ENCODE results near the gene GDA. TPM values are rescaled to one million over a fixed set of nuclear protein-coding genes. Genes with fewer than 3 reads are reported as not detected.

The GDA gene
- total and polyA plus RNA-seq, 2 of the 8 experiments (the other 6 are each of a cell fraction or from before 2014, with no cell fraction given) = 0.35 to 3.0 TPM

DNA sequence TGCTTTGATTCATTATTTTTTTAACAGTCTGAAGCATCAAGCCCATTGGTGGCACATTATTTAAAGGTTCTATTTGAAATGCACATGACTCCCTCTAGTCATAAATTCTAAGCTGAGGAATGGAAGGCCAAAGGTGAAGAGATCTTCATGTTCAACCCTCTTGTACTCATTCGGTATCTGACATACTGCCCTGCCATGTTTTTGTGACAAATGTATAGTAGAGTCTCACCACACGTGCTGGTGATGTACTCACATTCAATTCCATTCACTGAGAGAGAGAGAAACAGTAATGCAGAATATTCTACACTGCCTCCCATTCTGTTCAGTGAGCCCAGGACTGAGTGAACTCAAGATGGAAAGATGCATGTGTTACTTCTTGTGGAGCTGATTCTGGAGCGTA lies 98.3 kb downstream of the GDA start:
- H3K36me3 ChIP-seq (ENCODE audit: control insufficient read depth in 2 of 4, insufficient read depth in 4 of 4, low read length in 3 of 4) = no peaks in the 10 kb centered on the region
- ChIA-PET POLR2A (ENCODE audit: partially characterized antibody) (no interaction called here), CTCF (ENCODE audit: partially characterized antibody) (interaction anchor here (0.6 to 2.4 kb wide), 8 partner anchors 14 to 575 kb away, joined by 3 to 10 read pairs (median 3); no protein-coding TSS in a partner anchor)
- TF ChIP-seq HDAC2 (IDR thresholded peaks at IDR 0.05; ENCODE audit: borderline replicate concordance in 1 of 2, low read depth in 2 of 2, low read length in 2 of 2) (no peak), RAD21 (IDR thresholded peaks at IDR 0.05 in 1 of 2, conservative IDR thresholded peaks at IDR 0.05 in 1 of 2; ENCODE audit: low read depth in 2 of 2, low read length in 2 of 2) (no peak), CTBP2 (IDR thresholded peaks at IDR 0.05; ENCODE audit: borderline replicate concordance, insufficient read depth, insufficient read length, low read length) (no peak), PHF8 (conservative IDR thresholded peaks at IDR 0.05; ENCODE audit: low read depth, low read length) (no peak), KDM5A (IDR thresholded peaks at IDR 0.05; ENCODE audit: low read length) (no peak), EZH2 (IDR thresholded peaks at IDR 0.05; ENCODE audit: low read depth, low read length, severe bottlenecking) (no peak), POLR2AphosphoS5 (IDR thresholded peaks at IDR 0.05; ENCODE audit: low read depth, low read length) (no peak), JUN (IDR thresholded peaks at IDR 0.05; ENCODE audit: low read depth, low read length) (no peak), BACH1 (IDR thresholded peaks at IDR 0.05; ENCODE audit: low read length) (no peak)
- TF ChIP-seq, protein P1, sequence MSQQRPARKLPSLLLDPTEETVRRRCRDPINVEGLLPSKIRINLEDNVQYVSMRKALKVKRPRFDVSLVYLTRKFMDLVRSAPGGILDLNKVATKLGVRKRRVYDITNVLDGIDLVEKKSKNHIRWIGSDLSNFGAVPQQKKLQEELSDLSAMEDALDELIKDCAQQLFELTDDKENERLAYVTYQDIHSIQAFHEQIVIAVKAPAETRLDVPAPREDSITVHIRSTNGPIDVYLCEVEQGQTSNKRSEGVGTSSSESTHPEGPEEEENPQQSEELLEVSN (IDR thresholded peaks at IDR 0.05) = no peak
- TF ChIP-seq, protein P2, sequence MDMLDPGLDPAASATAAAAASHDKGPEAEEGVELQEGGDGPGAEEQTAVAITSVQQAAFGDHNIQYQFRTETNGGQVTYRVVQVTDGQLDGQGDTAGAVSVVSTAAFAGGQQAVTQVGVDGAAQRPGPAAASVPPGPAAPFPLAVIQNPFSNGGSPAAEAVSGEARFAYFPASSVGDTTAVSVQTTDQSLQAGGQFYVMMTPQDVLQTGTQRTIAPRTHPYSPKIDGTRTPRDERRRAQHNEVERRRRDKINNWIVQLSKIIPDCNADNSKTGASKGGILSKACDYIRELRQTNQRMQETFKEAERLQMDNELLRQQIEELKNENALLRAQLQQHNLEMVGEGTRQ (IDR thresholded peaks at IDR 0.05; ENCODE audit: low read length) = no peak

More for the DNA sequence above, 98.3 kb downstream of the GDA start:
- no peak overlapping the region for H2AFZ ChIP-seq (ENCODE audit: low read length)
- H3K9ac ChIP-seq (replicated peaks in 1 of 4; ENCODE audit: extremely low read depth in 1 of 4, low read depth in 3 of 4, low read length in 3 of 4) = no peak overlapping the region
- H3K79me2 ChIP-seq (ENCODE audit: control insufficient read depth in 1 of 2, insufficient read depth in 2 of 2, low read length in 2 of 2) = no peaks in the 10 kb centered on the region
- H3K4me2 ChIP-seq (ENCODE audit: insufficient read depth in 1 of 2, low read depth in 2 of 2, low read length in 2 of 2) = no peak overlapping the region
- H3K79me1 ChIP-seq (ENCODE audit: low read depth, low read length) = no peaks in the 10 kb centered on the region
- no peak for DNase-seq (ENCODE audit: low read depth in 1 of 2, low spot score in 2 of 2)
- H2BK12ac ChIP-seq (ENCODE audit: low read depth, low read length) = no peak overlapping the region
- H4K8ac ChIP-seq (ENCODE audit: extremely low read depth, insufficient read depth, low read length) = no peak overlapping the region
- no peak overlapping the region for H4K91ac ChIP-seq (replicated peaks; ENCODE audit: insufficient read length, low read length)
- no peaks in the 10 kb centered on the region for H4K20me1 ChIP-seq (replicated peaks in 1 of 2; ENCODE audit: control insufficient read depth in 1 of 2, insufficient read depth in 2 of 2, low read length in 2 of 2)
- no peak overlapping the region for H3K4me3 ChIP-seq (ENCODE audit: extremely low read depth in 1 of 4, insufficient read depth in 2 of 4, low read depth in 3 of 4, low read length in 4 of 4)
- no peaks in the 10 kb centered on the region for H3K4me1 ChIP-seq (replicated peaks in 1 of 4; ENCODE audit: control insufficient read depth in 3 of 4, insufficient read depth in 4 of 4, low read length in 3 of 4)
- no peak overlapping the region for H3K27ac ChIP-seq (ENCODE audit: low read depth, low read length)
- H3K27me3 ChIP-seq (replicated peaks in 1 of 4; ENCODE audit: control insufficient read depth in 3 of 4, extremely low read depth in 1 of 4, insufficient read depth in 3 of 4, low read length in 3 of 4) = no peaks in the 10 kb centered on the region
- no peak overlapping the region for H2BK120ac ChIP-seq (replicated peaks; ENCODE audit: low read depth, low read length)
- H3K9me3 ChIP-seq (ENCODE audit: insufficient read depth in 2 of 2, low read depth in 1 of 2, low read length in 1 of 2) = no peaks in the 10 kb centered on the region
- no peak overlapping the region for H2BK15ac ChIP-seq (ENCODE audit: low read length)
- no peak overlapping the region for H3K18ac ChIP-seq (ENCODE audit: extremely low read depth, low read length)
- no peak overlapping the region for H2BK5ac ChIP-seq (ENCODE audit: low read depth, low read length)
- no peak overlapping the region for H2AK5ac ChIP-seq (ENCODE audit: low read depth, low read length)
- no peak for FAIRE-seq
- H3K23ac ChIP-seq (ENCODE audit: insufficient read length) = no peak overlapping the region
- H3K56ac ChIP-seq (replicated peaks; ENCODE audit: insufficient read length, low read depth, low read length) = no peak overlapping the region
- H2BK20ac ChIP-seq (ENCODE audit: low read length) = no peak overlapping the region
- no peaks in the 10 kb centered on the region for H3K23me2 ChIP-seq (ENCODE audit: low read depth, low read length)
- WGBS, 2 experiments (ENCODE audit: extremely low coverage in 1 of 2, insufficient coverage in 1 of 2, insufficient read length in 1 of 2, insufficient replicate concordance in 2 of 2, low coverage in 1 of 2, low lambda C conversion rate in 2 of 2, missing lambda C conversion rate in 1 of 2) = 91% methylated on average over 3 of the region's 3 CpGs; no CpG with 5 or more reads in 1 of the 2 experiments
- no peak overlapping the region for H4K5ac ChIP-seq (ENCODE audit: insufficient read length, low read depth, low read length)
- no peak overlapping the region for H3K14ac ChIP-seq (ENCODE audit: insufficient read length)
- H3K4ac ChIP-seq (replicated peaks; ENCODE audit: insufficient read length, low read depth, low read length) = no peak overlapping the region
